H9 (cell line): ENCODE data around the gene COPS6. TPM values are rescaled to one million over a fixed set of nuclear protein-coding genes. Genes with fewer than 3 reads are reported as not detected.

Source experiments
- DNase-seq: peaks from one replicate; pipeline ENCODE4 v3.0.0-alpha.2; 2017
- H2AFZ ChIP-seq: one replicate; pipeline ENCODE4 v1.6.1; 2013; ENCODE audit warnings: mild to moderate bottlenecking, low read length, control low read depth, moderate library complexity
- H2AK5ac ChIP-seq: 2 replicates; pipeline ENCODE4 v1.6.1; 2013; ENCODE audit warnings: low read length, control low read depth, mixed read lengths; ENCODE audit not compliant: insufficient read length
- H2BK120ac ChIP-seq: one replicate; pipeline ENCODE4 v1.6.1; 2013; ENCODE audit warnings: low read depth, mild to moderate bottlenecking, low read length, control low read depth, inconsistent platforms; ENCODE audit not compliant: poor library complexity, severe bottlenecking
- H2BK12ac ChIP-seq: 2 replicates; pipeline ENCODE4 v1.6.1; 2013; ENCODE audit warnings: low read length, control low read depth, mixed read lengths, low read depth; ENCODE audit not compliant: insufficient read length
- H2BK15ac ChIP-seq: 2 replicates; pipeline ENCODE4 v1.6.1; 2013; ENCODE audit warnings: low read depth, low read length, control low read depth
- H2BK20ac ChIP-seq: one replicate; pipeline ENCODE4 v1.6.1; 2013; ENCODE audit warnings: low read depth, mild to moderate bottlenecking, low read length, control low read depth, inconsistent platforms; ENCODE audit not compliant: poor library complexity, severe bottlenecking
- H2BK5ac ChIP-seq: 2 replicates; pipeline ENCODE4 v1.6.1; 2013; ENCODE audit warnings: low read length, control low read depth, mixed read lengths; ENCODE audit not compliant: insufficient read length
- H3K14ac ChIP-seq: 2 replicates; pipeline ENCODE4 v1.6.1; 2013; ENCODE audit warnings: low read length, control low read depth; ENCODE audit not compliant: insufficient read depth
- H3K18ac ChIP-seq: 2 replicates; pipeline ENCODE4 v1.6.1; 2013; ENCODE audit warnings: low read depth, mild to moderate bottlenecking, mixed read lengths, low read length, control low read depth; ENCODE audit not compliant: insufficient read length
- H3K23ac ChIP-seq: 2 replicates; pipeline ENCODE4 v1.6.1; 2013; ENCODE audit warnings: low read length, control low read depth, mixed read lengths, low read depth; ENCODE audit not compliant: insufficient read length
- H3K23me2 ChIP-seq: 2 replicates; pipeline ENCODE4 v1.6.1; 2013; ENCODE audit warnings: low read depth, mild to moderate bottlenecking, mixed read lengths, low read length, control low read depth; ENCODE audit not compliant: insufficient read length, poor library complexity, severe bottlenecking
- H3K27ac ChIP-seq: 2 replicates; pipeline ENCODE4 v1.5.1; 2013; ENCODE audit warnings: low read length, control low read depth, mixed read lengths, low read depth; ENCODE audit not compliant: insufficient read length
- H3K27me3 ChIP-seq: 2 replicates; pipeline ENCODE4 v1.6.1; 2013; ENCODE audit warnings: low read length, control low read depth, inconsistent platforms; ENCODE audit not compliant: insufficient read depth
- H3K4ac ChIP-seq: 2 replicates; pipeline ENCODE4 v1.6.1; 2013; ENCODE audit warnings: low read depth, mild to moderate bottlenecking, control low read depth, inconsistent platforms, low read length, moderate library complexity
- H3K4me1 ChIP-seq: 2 replicates; pipeline ENCODE4 v1.6.1; 2013; ENCODE audit warnings: low read length, control low read depth, inconsistent platforms; ENCODE audit not compliant: insufficient read depth
- H3K4me2 ChIP-seq: 2 replicates; pipeline ENCODE4 v1.6.1; 2013; ENCODE audit warnings: low read length, control low read depth, mixed read lengths; ENCODE audit not compliant: insufficient read length, insufficient read depth
- H3K56ac ChIP-seq: 2 replicates; pipeline ENCODE4 v1.6.1; 2013; ENCODE audit warnings: low read depth, mild to moderate bottlenecking, mixed read lengths, low read length, control low read depth; ENCODE audit not compliant: insufficient read length
- H3K79me1 ChIP-seq: 2 replicates; pipeline ENCODE4 v1.6.1; 2013; ENCODE audit warnings: low read depth, mild to moderate bottlenecking, moderate library complexity, low read length, control low read depth, inconsistent platforms; ENCODE audit not compliant: insufficient read depth, poor library complexity, severe bottlenecking
- H3K79me2 ChIP-seq: 2 replicates; pipeline ENCODE4 v1.6.1; 2013; ENCODE audit warnings: low read length, control low read depth, inconsistent platforms; ENCODE audit not compliant: insufficient read depth
- H3K9ac ChIP-seq: 2 replicates; pipeline ENCODE4 v1.6.1; 2013; ENCODE audit warnings: low read length, control low read depth, mixed read lengths; ENCODE audit not compliant: insufficient read length; ENCODE audit errors: extremely low read depth
- H3K9me3 ChIP-seq: one replicate; pipeline ENCODE4 v1.6.1; 2013; ENCODE audit warnings: low read depth, low read length, inconsistent platforms; ENCODE audit not compliant: control insufficient read depth
- H3T11ph ChIP-seq: one replicate; pipeline ENCODE4 v1.6.1; 2013; ENCODE audit warnings: mild to moderate bottlenecking, low read length, control low read depth, inconsistent platforms
- H4K20me1 ChIP-seq: one replicate; pipeline ENCODE4 v1.6.1; 2013; ENCODE audit not compliant: control insufficient read depth, insufficient read length, insufficient read depth
- H4K5ac ChIP-seq: 2 replicates; pipeline ENCODE4 v1.6.1; 2013; ENCODE audit warnings: low read depth, mild to moderate bottlenecking, mixed read lengths, low read length, control low read depth; ENCODE audit not compliant: insufficient read length
- H4K8ac ChIP-seq: replicated peaks from 2 replicates; pipeline ENCODE4 v1.6.1; 2013; ENCODE audit warnings: low read length, control low read depth, mixed read lengths, low read depth; ENCODE audit not compliant: insufficient read length
- H4K91ac ChIP-seq: 2 replicates; pipeline ENCODE4 v1.6.1; 2013; ENCODE audit warnings: low read depth, mild to moderate bottlenecking, moderate library complexity, mixed read lengths, low read length, control low read depth; ENCODE audit not compliant: insufficient read length
- H3K27ac Mint-ChIP-seq, 3 experiments: 2 replicates in 2 of 3; 3 replicates in 1 of 3; pipeline ENCODE4 v1.8.0; 2020 to 2021; ENCODE audit warnings: mixed read lengths in 3 of 3, mild to moderate bottlenecking in 1 of 3, moderate library complexity in 1 of 3
- H3K27me3 Mint-ChIP-seq: 2 replicates; pipeline ENCODE4 v1.8.0; 2021; ENCODE audit warnings: low read depth, mild to moderate bottlenecking, moderate library complexity, mixed read lengths
- H3K36me3 Mint-ChIP-seq, 3 experiments: 2 replicates in 2 of 3; 3 replicates in 1 of 3; pipeline ENCODE4 v1.8.0; 2020 to 2021; ENCODE audit warnings: low read depth in 3 of 3, mixed read lengths in 3 of 3; ENCODE audit not compliant: insufficient read depth in 1 of 3
- H3K4me1 Mint-ChIP-seq, 2 experiments: 2 replicates each; pipeline ENCODE4 v1.8.0; 2020; ENCODE audit warnings: mixed read lengths in 2 of 2
- H3K4me3 Mint-ChIP-seq, 2 experiments: 2 replicates in 1 of 2; 3 replicates in 1 of 2; pipeline ENCODE4 v1.8.0; 2020 to 2021; ENCODE audit warnings: mild to moderate bottlenecking in 2 of 2, mixed read lengths in 2 of 2, moderate library complexity in 1 of 2
- H3K9me3 Mint-ChIP-seq, 2 experiments: 2 replicates in 1 of 2; 3 replicates in 1 of 2; pipeline ENCODE4 v1.8.0; 2020; ENCODE audit warnings: mild to moderate bottlenecking in 2 of 2, mixed read lengths in 2 of 2, moderate library complexity in 1 of 2
- CTCF ChIP-seq: fragments of 200-600 bp; sonication (generic); conservative IDR thresholded peaks from 3 replicates; pipeline ENCODE4 v1.8.0; 2021; ENCODE audit warnings: antibody characterized with exemption, mild to moderate bottlenecking
- WGBS: extraction: QIAGEN DNeasy Blood & Tissue Kit; methylation state at CpG from one replicate; pipeline ENCODE4 v1.1.7; 2013; ENCODE audit warnings: missing lambda C conversion rate, low lambda C conversion rate, mixed read lengths; ENCODE audit not compliant: insufficient read length; ENCODE audit errors: extremely low coverage; 5-methylcytosine and 5-hydroxymethylcytosine counted together
- total RNA-seq: library from RNA; stranded (reverse); gene quantifications from 2 replicates; pipeline ENCODE4 v1.2.1, GENCODE V29; 2021

Gene COPS6
- total RNA-seq, 1 experiment from 2014 or later = 140 TPM

DNA sequence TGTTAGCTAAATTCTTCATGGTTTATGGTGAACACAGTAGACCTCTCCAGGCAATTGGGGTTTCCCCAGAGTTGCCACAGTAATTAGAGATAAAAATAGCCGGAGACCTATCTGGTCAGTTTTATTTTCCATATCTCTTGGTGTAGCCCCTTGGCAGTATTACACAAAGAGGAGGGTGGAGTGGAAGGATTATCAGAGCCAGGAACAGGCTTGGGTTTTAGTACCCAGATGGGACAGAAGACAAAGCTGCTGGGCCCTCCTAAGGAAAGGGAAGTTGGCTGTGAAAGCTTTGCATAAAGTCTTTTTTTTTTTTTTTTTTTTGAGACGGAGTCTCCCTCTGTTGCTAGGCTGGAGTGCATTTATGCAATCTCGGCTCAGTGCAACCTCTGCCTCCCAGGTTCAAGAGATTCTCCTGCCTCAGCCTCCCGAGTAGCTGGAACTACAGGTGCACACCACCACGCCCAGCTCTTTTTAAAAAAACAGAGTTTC, 29.5 kb upstream of the COPS6 start:
- Histone ChIP-seq H2AK5ac (no peak overlapping the region), H2AFZ (no peak overlapping the region), H3K18ac (no peak overlapping the region), H4K91ac (no peak overlapping the region), H4K20me1 (no peaks in the 10 kb centered on the region), H3K14ac (no peak overlapping the region), H3K56ac (no peak overlapping the region), H2BK20ac (no peak overlapping the region), H3K9me3 (no peaks in the 10 kb centered on the region), H3K23me2 (no peaks in the 10 kb centered on the region), H2BK120ac (no peak overlapping the region), H2BK5ac (no peak overlapping the region), H3K79me1 (peaks cover 2% of the 10 kb centered on the region), H3K9ac (no peak overlapping the region), H3K4me1 (no peaks in the 10 kb centered on the region), H3K4ac (no peak overlapping the region), H3K79me2 (no peaks in the 10 kb centered on the region), H3K27ac (no peak overlapping the region), H3K27me3 (no peaks in the 10 kb centered on the region), H3T11ph (no peak overlapping the region), H3K23ac (no peak overlapping the region), H2BK12ac (no peak overlapping the region), H2BK15ac (no peak overlapping the region), H4K5ac (no peak overlapping the region), H3K4me2 (no peak overlapping the region), H4K8ac (no peak overlapping the region)
- Mint-ChIP-seq H3K4me3 (no peak overlapping the region), H3K4me1 (no peaks in the 10 kb centered on the region), H3K9me3 (no peaks in the 10 kb centered on the region), H3K36me3 (peaks cover 50 to 79% (median 65%) of the 10 kb centered on the region in 3 experiments), H3K27ac (no peak overlapping the region), H3K27me3 (no peaks in the 10 kb centered on the region)
- TF ChIP-seq CTCF = no peak
- WGBS = no CpG with 5 or more reads among the region's 5 CpGs
- DNase-seq = no peak
